Keratinocyte (primary cell): ENCODE data around the gene APOL3. TPM values are rescaled to one million over a fixed set of nuclear protein-coding genes. Genes with fewer than 3 reads are reported as not detected.

Experiments used
- DNase-seq: peaks from one replicate; pipeline ENCODE4 v3.0.0-alpha.2; 2011; ENCODE audit warnings: low read depth, missing footprints, low spot score
- FAIRE-seq: peaks from 2 replicates; lab custom pipeline; 2011; peaks lifted over from hg19 to GRCh38; lab: Jason Lieb, UNC
- H2AFZ ChIP-seq: 2 replicates; pipeline ENCODE4 v1.6.0; 2012; ENCODE audit warnings: low read length, control low read depth, inconsistent platforms; ENCODE audit not compliant: control insufficient read depth
- H3K27ac ChIP-seq: 2 replicates; pipeline ENCODE4 v1.5.1; 2011; ENCODE audit warnings: low read length; ENCODE audit not compliant: control insufficient read depth, insufficient read depth
- H3K27me3 ChIP-seq: 3 replicates; pipeline ENCODE4 v1.6.0; 2011; ENCODE audit warnings: low read length; ENCODE audit not compliant: control insufficient read depth, insufficient read depth; ENCODE audit errors: extremely low read depth
- H3K36me3 ChIP-seq, 2 experiments: 2 replicates in 1 of 2; 3 replicates in 1 of 2; pipeline ENCODE4 v1.5.1; 2011; ENCODE audit warnings: low read length in 2 of 2, mild to moderate bottlenecking in 1 of 2; ENCODE audit not compliant: control insufficient read depth in 2 of 2, insufficient read depth in 2 of 2; ENCODE audit errors: extremely low read depth in 1 of 2
- H3K4me1 ChIP-seq: 3 replicates; pipeline ENCODE4 v1.5.1; 2011; ENCODE audit warnings: low read length; ENCODE audit not compliant: control insufficient read depth, insufficient read depth; ENCODE audit errors: extremely low read depth
- H3K4me2 ChIP-seq: 3 replicates; pipeline ENCODE4 v1.6.0; 2011; ENCODE audit warnings: low read depth, low read length; ENCODE audit not compliant: control insufficient read depth, insufficient read depth; ENCODE audit errors: extremely low read depth
- H3K4me3 ChIP-seq, 3 experiments: fragments of 200-600 bp in 1 of 3; sonication (generic) in 1 of 3; 2 replicates in 2 of 3; 3 replicates in 1 of 3; pipeline ENCODE4 v1.5.1; 2011 to 2016; ENCODE audit warnings: low read length in 3 of 3, mild to moderate bottlenecking in 3 of 3, control low read depth in 2 of 3, inconsistent platforms in 1 of 3, low read depth in 1 of 3, mixed read lengths in 1 of 3, mixed run types in 1 of 3, moderate library complexity in 1 of 3; ENCODE audit not compliant: control insufficient read depth in 2 of 3, insufficient read depth in 2 of 3; ENCODE audit errors: extremely low read depth in 1 of 3
- H3K79me2 ChIP-seq: 2 replicates; pipeline ENCODE4 v1.6.0; 2012; ENCODE audit warnings: low read length; ENCODE audit not compliant: control insufficient read depth, insufficient read depth
- H3K9ac ChIP-seq: 3 replicates; pipeline ENCODE4 v1.6.0; 2011; ENCODE audit warnings: low read length; ENCODE audit not compliant: control insufficient read depth, insufficient read depth; ENCODE audit errors: extremely low read depth
- H3K9me1 ChIP-seq: 3 replicates; pipeline ENCODE4 v1.6.0; 2011; ENCODE audit warnings: low read length; ENCODE audit not compliant: control insufficient read depth, insufficient read depth; ENCODE audit errors: extremely low read depth
- H3K9me3 ChIP-seq: 2 replicates; pipeline ENCODE4 v1.5.1; 2012; ENCODE audit warnings: low read depth, low read length; ENCODE audit not compliant: control insufficient read depth
- H4K20me1 ChIP-seq: 3 replicates; pipeline ENCODE4 v1.6.0; 2011; ENCODE audit warnings: low read length; ENCODE audit not compliant: control insufficient read depth, insufficient read depth; ENCODE audit errors: extremely low read depth
- CTCF ChIP-seq, 3 experiments: IDR thresholded peaks in 1 of 3; conservative IDR thresholded peaks in 1 of 3; optimal IDR thresholded peaks in 1 of 3; 2 replicates in 2 of 3; 3 replicates in 1 of 3; pipeline versions ENCODE3 to v1.5.1; 2011; ENCODE audit warnings: low read length in 3 of 3, mild to moderate bottlenecking in 3 of 3, moderate library complexity in 2 of 3, control low read depth in 1 of 3, inconsistent platforms in 1 of 3; ENCODE audit not compliant: insufficient read depth in 2 of 3; ENCODE audit errors: extremely low read depth in 1 of 3
- EZH2 ChIP-seq: IDR thresholded peaks from one replicate; pipeline ENCODE4 v1.6.1; 2012; ENCODE audit warnings: inconsistent platforms, mild to moderate bottlenecking, low read length, moderate library complexity
- dilution Hi-C: fragments of 300-500 bp; cut with MboI; formaldehyde crosslinking; loops from one replicate; pipeline ENCODE4 v1.7.0; 2020; ENCODE audit warnings: low sequenced_read_pairs; ENCODE audit not compliant: extremely low pct_ligation_motif_present
- polyA plus RNA-seq, 5 experiments: library from polyadenylated mRNA; depleted of rRNA in 3 of 5; stranded (reverse) in 3 of 5; stranded (forward) in 1 of 5; unstranded in 1 of 5; fragments of >200 nt; gene quantifications; 1 replicate in 1 of 5; 2 replicates in 3 of 5; 3 replicates in 1 of 5; pipeline versions ENCODE4 v1.2.1 to v1.2.3, GENCODE V29; 2011 to 2012; ENCODE audit warnings: missing spikeins in 2 of 5, low read depth in 1 of 5, low replicate concordance in 1 of 5

Gene APOL3
- polyA plus RNA-seq, 1 donor (not counting 4 experiments of a cell fraction or from before 2014, with no cell fraction given) = 0.92 TPM

GRCh38 chr22:36125434-36125833, 35.1 kb downstream of the APOL3 start:
- dilution Hi-C loops = no loop called here
- Histone ChIP-seq H3K27me3 (peaks cover 6% of the 10 kb centered on the region), H3K36me3 (no peaks in the 10 kb centered on the region), H3K4me1 (peaks cover 4% of the 10 kb centered on the region), H2AFZ (no peak overlapping the region), H3K79me2 (no peaks in the 10 kb centered on the region), H3K9ac (no peak overlapping the region), H3K4me3 (no peak overlapping the region), H3K4me2 (no peak overlapping the region), H3K9me3 (no peaks in the 10 kb centered on the region), H3K9me1 (no peaks in the 10 kb centered on the region), H4K20me1 (no peaks in the 10 kb centered on the region), H3K27ac (no peak overlapping the region)
- DNase-seq (no peak), FAIRE-seq (no peak)
- TF ChIP-seq CTCF (optimal IDR thresholded peaks at IDR 0.05 in 1 of 3, IDR thresholded peaks at IDR 0.05 in 1 of 3, conservative IDR thresholded peaks at IDR 0.05 in 1 of 3; ENCODE audit: extremely low read depth in 1 of 3, insufficient read depth in 2 of 3, low read length in 3 of 3) (no peak), EZH2 (no peak)

- no peaks in the 10 kb centered on the region for H3K79me2 ChIP-seq
- H3K27me3 ChIP-seq = no peaks in the 10 kb centered on the region
- no peak for FAIRE-seq
- no peak overlapping the region for H2AFZ ChIP-seq
- H4K20me1 ChIP-seq = no peaks in the 10 kb centered on the region
- H3K4me1 ChIP-seq = peaks cover 4% of the 10 kb centered on the region
- no peak overlapping the region for H3K27ac ChIP-seq
- no peaks in the 10 kb centered on the region for H3K9me3 ChIP-seq
- DNase-seq = no peak
- H3K36me3 ChIP-seq = no peaks in the 10 kb centered on the region
- TF ChIP-seq CTCF (optimal IDR thresholded peaks at IDR 0.05 in 1 of 3, IDR thresholded peaks at IDR 0.05 in 1 of 3, conservative IDR thresholded peaks at IDR 0.05 in 1 of 3; ENCODE audit: extremely low read depth in 1 of 3, insufficient read depth in 2 of 3, low read length in 3 of 3) = no peak
- TF ChIP-seq EZH2 = no peak
- H3K9ac ChIP-seq = no peak overlapping the region
- no peaks in the 10 kb centered on the region for H3K9me1 ChIP-seq
- H3K4me3 ChIP-seq = no peak overlapping the region
- dilution Hi-C loops = no loop called here
- H3K4me2 ChIP-seq = no peak overlapping the region
These were observed 35.9 kb downstream of the APOL3 start for GRCh38 chr22:36124666-36125065.
